CD4-positive, alpha-beta T cell treated with Interleukin-10 for 1 hour (primary cell): ENCODE data around the gene CAPN2.
A peak's percentile ranks its signal among the peaks of the same experiment; 100 is the strongest.
"Not testable (repeated sequence)": the region's sequence is repeated elsewhere in the genome, so short reads cannot be mapped to it uniquely, and the experiment has no call there.

Source experiments
- DNase-seq: peaks from one replicate; pipeline ENCODE4 v3.0.0-alpha.2; 2020

The CAPN2 gene

DNA sequence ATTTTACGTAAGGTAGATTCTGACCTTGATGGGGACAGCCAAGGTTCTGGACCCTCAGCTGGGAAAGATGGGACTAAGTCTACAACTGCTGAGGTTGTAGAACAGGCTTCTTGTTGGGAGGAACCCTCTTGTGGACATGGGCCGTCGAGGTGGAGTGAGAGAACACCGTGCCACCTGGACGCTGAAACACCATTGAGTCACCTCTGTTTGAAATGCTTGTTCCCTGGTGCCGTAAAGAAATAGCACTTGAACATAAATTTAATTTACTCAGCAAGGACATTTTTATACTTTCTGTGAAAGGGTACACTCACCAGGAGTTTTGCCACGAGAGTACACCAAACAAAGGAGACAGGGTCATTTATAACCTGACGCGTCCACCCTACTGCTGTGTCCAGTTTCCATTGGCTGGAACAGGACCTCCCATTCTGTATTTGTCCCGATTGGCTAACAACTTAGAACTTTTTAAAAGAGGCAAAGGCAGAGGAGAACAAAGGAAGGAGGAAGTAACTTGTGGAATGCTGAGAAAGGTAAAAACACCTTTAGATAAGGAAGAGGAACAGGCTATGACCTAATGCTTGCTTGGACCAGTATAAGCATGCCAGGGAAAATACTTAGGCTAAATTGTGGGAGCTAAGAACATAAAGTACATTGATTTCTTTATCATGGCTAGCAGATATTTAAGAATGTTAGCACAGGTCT is 27.8 kb downstream of the CAPN2 start:
- not testable (repeated sequence) for DNase-seq

DNA sequence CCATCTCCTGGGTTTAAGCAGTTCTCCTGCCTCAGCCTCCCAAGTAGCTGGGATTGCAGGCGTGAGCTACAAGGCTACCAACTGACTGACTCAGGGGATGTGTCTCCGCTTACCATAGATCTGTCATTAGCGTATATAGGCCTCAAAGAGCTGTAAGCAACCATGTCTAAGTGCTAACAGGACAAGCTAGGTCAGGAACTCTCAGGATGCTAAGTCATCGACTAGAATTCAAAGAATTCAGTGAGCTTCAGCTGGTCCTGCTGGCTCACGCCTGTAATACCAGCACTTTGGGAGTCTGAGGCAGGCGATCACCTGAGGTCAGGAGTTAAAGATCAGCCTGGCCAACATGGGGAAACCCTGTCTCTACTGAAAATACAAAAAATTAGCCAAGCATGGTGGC is 29.5 kb downstream of the CAPN2 start:
- DNase-seq, result no peak

DNA sequence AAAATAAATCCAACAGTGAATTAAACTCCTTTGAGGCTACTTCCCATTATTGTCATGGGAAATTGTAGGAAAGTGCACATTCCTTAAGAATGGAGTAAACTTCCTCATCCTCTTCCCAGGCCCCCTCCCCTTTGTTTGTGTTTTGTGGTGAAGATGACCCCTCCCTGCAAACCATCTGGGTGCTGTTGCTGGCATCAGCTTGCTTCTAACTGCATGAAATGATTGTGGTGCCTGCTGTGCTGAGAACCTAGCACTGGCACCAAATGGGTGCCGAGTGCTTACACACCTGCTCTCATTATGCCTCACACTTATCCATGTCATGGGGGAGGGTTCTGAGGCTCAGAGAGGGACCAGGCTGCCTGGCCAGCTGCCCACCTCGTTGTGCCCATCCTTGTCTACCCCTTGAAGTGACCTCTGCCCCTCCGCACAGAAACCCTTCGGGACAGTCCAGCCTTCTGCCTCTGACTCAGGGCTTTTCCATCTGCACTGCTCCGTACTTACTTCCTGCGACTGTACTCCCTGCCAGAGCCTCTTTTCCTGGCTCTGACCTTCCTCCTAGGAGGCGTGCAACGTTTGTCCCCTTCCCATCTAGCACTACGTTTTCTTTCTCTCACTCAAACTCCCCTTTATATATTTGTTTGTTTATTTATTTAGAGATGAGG is 30.6 kb downstream of the CAPN2 start:
- DNase-seq, result no peak

DNA sequence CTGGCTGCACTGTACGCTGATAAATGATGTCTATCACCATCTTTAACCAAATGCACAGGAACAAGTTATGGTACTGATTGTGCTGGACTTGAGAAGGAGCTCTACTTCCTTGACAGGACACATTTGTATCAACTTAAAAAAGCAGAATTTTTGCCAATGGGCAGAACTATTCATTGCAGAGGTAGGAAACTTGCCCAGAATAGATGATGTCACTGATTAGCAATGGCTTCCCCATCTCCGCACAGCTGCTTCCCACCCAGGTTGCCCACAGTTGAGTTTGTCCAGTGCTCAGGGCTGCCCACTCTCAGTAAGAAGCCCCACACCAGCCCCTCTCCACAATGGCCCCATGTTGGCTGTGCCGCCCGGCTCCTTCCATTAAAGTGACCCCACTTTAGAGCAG is 33.4 kb downstream of the CAPN2 start:
- no peak for DNase-seq

DNA sequence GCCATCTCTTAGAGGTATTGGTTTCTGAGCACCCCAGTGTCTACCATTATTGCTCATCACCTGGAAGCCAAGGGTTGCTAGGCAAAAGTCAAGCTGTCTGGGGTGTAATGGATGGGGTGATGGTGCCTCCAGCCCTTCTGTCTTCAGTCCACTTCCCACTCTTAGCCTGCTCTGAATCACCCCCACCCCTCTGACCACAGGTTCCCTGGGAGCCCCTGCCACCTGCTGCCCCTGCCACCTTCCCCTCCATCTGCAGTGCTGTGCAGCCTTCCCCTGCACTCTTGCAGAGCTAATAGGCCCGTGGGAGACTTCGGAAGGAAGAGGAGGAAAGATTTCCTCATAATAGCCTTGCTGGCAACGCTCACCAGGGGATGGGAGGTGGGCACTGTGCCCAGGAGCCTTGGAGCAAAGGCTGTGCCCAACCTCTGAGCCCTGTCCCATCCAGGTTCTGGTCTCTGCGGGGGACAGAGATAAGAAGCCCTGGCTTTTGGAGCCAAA is 35.5 kb downstream of the CAPN2 start:
- no peak for DNase-seq

DNA sequence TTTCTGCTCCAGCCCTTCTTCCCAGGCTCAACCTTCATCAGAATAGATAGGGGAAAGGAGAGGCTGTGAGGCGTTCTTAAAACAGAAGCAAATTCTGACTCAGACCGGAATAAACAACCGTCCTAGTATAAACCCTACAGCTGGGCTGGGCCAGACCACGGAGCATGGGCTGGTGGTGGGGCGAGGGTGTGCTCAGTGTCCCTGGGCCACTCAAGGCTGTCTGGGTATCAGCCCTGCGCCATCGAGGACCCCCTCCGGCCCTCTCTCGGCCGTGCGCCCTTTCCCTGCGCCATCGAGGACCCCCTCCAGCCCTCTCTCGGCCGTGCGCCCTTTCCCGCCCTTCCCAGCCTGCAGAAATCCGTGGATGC is 36.0 kb downstream of the CAPN2 start:
- no peak for DNase-seq

DNA sequence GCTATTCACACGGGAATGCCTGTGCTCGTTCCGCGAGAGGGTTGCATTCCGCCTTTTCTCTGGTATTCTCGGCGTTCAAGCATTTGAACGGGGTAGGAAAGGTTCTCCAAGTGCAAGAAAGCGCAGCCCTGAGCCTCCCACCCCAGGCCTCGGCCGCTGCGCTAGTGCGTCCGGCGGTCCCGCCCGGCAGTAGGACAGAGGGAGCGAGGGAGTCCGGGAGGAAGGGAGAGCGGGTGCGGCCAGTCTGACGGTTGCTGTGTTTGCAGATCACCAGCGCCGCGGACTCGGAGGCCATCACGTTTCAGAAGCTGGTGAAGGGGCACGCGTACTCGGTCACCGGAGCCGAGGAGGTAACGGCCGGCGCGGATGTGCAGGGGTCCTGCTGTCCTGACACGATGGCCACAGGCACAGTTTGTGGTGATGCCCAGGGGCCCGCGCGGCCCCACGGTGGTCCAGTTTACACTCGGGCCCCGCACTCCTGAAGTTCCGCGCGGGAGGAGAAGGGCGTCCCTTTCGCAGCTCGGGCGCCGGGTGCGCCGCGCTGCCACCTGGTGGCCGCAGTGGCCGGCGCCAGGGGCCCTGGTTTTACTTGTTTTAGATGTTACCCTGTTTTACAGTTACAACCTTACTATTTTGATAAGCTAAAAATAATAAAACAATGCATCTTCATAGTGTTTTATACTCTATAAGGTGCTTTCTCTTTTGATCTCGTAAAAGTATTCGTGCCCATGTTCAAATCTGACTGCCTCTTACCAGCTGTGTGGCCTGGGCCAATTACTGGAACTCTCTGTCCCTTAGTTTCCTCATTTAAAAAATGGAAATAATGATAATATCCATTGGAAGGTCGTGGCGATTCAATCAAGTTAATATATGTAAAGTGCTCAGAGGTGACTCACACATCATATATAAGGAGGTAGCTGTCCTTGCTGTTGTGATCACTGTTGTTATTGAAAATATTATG is 36.7 kb downstream of the CAPN2 start:
- peak; percentile 72 for DNase-seq

DNA sequence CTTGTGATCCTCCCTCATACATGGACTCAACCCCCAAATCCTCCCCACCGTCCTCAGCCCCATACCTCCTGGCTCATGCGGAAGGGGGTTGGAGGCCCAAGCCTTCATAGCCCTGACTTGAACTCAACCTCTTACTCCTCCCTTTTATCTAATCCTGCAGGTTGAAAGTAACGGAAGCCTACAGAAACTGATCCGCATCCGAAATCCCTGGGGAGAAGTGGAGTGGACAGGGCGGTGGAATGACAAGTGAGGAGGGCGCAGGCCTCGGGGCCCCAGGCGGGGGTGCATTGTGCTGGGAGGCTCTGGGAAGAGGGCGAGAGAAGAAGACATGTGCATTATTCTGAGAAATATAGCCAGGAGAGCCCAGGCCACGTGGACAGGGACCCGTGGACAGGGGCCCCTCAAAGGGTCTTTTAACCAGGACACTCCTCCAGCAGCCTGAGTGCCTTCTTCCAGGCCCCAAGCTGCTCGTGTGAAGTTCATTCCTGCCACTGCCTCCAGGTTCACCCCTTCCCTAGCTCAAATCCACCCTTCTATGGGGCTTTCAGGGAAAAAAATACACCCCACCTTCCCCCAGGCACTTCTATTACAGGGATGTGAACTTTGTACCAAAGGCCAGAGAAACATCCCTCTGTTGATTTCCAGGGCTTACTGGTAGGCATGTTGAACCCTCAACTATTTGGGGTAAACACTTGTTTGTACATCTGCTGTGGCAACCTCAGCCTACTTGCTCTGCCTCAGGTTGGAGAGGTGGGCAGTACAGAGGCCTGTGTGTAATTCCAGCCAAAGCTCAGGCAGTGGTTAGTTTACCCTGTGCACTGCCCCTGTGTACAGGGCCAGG is 38.6 kb downstream of the CAPN2 start:
- DNase-seq, result no peak

DNA sequence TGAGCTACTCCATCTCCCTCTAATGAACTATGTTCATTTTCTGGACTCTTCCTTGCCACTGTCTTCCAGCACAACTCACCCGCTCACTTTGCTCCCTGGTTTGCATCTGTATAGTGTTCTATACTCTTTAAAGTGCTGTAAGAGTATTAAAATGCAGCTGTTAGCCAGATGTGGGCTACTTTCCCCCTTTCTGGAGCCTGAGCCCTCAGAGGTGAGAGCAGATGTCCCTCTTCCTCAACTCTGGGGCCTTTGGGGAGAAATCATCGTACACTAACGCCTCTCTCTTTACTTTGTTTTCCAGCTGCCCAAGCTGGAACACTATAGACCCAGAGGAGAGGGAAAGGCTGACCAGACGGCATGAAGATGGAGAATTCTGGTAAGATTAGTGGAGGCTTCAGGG is 39.4 kb downstream of the CAPN2 start:
- no peak for DNase-seq

DNA sequence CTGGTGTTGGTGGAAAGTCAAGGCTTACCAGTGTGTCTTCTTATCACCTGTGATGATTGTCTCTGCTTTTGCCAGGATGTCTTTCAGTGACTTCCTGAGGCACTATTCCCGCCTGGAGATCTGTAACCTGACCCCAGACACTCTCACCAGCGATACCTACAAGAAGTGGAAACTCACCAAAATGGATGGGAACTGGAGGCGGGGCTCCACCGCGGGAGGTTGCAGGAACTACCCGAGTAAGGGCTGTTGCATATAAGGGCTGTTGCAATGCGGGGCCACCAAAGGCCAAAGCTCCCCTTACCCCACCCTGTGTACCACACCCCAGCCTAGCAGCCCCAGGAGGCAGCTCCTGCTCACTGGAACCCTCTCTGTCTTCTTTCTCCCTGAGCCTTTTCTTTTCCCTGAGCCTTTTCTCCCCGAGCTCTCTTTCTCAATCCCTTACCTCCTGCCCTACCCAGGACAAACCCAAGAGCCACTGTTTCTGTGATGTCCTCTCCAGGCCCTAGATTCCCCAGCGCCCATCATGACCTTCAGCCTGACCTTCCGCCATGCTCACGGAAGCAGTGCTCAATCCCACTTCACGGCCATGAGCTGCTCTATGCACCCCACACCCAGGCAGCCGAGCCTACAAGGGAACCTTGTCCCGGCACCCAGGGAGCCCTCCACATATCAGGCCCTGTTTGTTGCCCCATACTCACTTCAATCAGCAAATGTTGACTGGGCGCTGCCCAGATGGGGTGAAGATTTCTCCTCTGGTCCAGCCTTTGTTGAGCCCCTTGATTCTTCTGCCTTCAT is 40.6 kb downstream of the CAPN2 start:
- no peak for DNase-seq

DNA sequence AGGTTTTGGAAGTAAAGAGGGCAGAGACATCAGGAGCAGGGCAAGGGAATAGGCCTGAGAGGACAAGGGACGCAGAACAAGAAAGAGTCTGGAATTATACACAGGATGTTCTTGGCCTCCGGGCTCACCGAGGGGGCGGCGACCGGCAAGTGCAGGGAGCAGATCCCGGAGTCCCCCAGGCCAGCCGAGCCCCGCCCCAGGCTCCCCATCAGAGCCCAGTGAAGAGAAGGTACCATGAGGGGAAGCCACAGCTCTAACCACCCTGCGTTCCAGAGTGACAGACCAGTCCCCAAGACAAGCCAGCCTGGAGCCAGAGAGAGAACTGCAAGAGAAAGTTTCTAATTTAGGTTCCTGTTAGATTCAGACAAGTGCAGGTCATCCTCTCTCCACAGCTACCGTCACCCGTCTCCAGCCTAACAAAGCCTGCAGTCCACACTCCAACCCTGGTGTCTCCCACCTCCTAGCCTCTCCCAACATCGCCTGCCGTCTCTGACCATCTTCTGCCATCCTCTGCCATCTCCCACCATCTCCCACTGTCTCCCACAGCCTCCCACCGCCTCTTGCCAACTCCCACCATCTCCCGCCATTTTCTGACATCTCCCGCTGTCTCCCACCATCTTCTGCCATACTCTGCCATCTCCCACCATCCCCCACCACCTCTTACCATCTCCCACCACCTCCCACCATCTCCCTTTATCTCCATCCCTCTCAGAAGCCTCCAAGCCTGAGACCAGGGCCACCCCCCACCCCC is 42.5 kb downstream of the CAPN2 start:
- no peak for DNase-seq

DNA sequence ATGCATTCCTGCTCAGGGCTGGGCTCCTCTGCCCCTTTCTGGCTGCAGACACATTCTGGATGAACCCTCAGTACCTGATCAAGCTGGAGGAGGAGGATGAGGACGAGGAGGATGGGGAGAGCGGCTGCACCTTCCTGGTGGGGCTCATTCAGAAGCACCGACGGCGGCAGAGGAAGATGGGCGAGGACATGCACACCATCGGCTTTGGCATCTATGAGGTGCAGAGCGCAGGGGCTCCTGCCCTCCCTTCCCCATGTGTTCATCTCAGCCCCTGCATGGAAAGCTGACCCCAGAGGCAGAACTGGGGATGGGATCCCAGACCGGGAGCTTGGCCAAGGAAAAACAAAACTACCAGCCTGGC is 43.1 kb downstream of the CAPN2 start:
- no peak for DNase-seq

DNA sequence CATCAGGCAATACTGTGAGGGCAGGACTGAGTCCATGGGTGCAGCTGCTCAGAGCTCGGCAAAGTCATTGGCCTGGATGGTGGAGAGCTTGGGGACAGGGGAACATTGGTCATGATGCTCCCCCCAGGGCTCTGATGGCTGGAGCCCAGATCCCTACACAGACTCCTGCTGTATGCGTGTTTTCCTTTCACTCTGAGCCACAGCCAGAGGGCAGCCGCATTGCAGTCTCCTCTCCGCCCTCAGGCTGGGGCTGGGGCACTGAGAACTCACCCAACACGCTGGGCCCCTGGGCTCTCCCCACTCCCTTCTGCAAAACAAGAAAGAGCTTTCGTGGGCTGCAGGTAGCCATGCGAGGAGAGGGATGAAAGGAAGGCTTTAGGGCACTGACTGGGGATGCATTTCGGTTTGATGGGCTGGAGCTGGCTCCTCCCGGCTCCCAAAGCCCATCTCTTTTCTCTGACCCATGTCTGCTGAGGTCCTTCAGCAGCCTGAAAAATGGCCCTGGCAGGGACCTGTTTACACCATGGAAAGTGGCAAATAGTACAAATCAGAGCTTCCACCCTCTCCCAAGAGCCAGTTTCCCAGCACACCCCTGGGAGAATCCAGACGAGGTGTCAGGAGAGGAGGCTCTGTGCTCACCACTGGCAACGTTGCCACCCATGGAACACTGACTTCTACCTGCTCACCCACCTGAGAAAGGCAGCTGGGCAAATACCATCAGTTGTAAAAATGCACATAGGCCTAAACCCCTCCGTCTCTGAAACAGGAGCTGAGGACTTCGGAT is 43.8 kb downstream of the CAPN2 start:
- no peak for DNase-seq

DNA sequence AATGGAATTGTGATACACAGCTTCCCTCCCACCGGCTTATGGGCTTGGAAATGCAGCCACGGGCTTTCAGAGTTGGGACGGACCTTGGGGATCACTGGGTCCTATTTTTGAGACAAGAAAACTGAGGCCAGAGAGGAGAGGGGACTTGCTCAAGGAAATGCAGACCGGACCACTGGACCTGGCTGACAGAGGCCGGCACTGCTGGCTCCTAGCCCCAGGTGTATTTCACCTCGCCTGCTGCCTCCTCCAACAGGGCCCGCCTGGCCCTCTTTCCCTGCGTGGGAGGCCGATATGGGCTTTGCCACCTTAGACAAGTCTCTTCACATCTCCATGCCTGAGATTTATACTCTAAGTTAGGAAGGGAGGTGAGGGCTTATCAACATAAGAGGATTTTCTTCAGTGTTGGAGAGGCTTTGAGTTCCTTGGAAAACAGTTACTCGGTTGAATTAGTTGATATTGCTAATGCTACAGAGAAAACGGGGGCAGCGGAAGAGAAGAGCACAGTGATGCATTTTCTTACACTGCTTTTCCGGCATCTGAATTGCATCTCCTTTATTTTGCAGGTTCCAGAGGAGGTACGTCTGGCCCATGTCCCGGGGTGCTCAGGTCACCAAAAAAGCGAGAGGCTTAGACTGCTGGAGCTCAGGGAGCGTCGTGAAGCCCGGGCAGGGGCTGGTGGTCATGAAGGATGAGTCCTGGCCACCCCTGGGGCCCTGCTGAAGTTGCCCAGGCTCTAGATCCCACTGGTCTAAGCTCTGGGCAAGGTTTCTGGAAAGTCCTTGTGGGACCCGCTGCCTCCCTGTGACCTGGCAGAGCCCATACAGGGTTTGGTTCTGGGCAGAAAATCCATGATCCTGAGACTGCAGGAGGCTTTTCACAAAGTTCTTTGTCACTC is 44.7 kb downstream of the CAPN2 start:
- DNase-seq, result no peak

DNA sequence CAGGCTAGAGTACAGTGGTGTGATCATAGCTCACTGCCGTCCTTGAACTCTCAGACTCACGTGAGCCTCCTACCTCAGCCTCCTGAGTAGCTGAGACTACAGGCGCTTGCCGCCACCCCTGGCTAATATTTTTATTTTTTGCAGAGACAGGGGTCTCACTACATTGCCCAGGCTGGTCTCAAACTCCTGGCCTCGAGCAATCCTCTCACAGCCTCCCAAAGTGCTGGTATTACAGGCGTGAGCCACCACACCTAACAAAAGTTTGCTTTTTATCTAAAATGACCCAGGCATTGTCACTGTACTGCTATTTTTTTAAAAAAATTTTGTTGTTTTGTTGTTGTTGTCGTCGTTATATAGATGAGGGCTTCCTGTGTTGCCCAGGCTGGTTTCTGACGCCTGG is 46.4 kb downstream of the CAPN2 start:
- DNase-seq, result no peak

DNA sequence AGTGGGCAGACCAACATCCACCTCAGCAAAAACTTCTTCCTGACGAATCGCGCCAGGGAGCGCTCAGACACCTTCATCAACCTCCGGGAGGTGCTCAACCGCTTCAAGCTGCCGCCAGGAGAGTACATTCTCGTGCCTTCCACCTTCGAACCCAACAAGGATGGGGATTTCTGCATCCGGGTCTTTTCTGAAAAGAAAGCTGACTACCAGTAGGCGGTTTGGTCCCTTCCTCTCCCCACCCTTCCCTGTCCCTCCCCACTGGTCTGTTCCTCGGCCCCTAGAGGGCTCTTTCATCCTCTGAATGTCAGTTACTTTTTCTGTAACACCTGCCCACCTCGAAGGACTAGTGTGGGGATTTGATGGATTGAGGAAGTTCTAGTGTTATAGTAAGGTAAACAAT is 46.9 kb downstream of the CAPN2 start:
- DNase-seq, result no peak

DNA sequence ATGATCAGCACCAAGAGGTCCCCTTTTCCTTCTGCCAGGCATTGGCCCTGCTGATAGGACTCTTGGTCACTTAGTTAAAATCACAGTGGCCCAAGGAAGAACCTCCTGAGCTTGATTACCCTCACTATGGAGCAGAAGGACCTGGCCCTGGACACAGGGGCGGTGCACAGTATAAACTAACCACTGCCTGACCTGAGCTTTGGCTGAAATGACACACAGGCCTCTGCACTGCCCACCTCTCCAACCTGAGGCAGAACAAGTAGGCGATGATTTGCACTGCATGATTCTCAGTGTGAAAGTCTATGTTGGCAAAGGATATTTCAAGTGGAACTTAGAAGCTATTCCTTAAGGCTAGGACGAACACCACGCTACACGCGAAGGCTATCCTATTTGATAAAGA is 48.5 kb downstream of the CAPN2 start:
- DNase-seq, result no peak

DNA sequence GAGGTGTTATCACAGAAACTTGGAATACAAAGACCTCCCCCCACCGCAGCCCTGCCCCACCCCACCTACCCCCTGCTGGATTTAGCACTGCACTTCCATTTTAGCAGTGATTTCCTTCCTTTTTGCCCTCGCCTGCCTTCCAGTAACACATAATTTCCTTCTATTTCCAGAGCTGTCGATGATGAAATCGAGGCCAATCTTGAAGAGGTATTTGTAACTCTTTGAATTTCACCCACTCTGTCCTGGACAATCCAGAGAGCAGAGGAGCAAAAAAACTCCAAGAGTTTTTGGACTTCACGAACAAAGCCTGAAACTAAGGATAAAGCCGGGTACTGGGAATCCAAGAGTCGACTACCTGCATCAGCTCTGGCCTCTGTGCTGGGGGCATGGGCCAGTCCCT is 49.1 kb downstream of the CAPN2 start:
- no peak for DNase-seq

DNA sequence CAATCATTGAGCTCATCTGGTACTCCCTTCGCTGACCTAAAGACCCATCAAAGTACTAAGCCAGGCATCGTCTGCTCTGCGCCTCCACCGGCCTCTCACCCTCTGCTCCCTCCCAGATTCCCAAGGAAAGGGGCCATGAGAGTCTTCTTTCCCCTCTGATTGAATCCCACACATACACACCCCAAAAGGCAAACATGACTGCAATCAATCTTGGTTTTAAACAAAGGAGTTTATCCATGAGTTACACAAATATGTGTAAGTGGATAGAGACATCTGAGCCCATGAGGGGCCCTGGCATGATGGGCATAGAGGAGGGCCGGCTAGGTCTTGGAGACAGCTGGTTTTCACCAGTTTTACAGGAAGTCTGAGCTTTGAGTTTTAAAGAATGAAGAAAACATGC is 50.9 kb downstream of the CAPN2 start:
- DNase-seq, result no peak
